PC-9 (cell line): ENCODE data around the gene TMEM233. TPM values are rescaled to one million over a fixed set of nuclear protein-coding genes. Genes with fewer than 3 reads are reported as not detected.

Experiments
- BruUV-seq: library from RNA; stranded (reverse); fragments of 400-500 nt; replicated peaks from 2 replicates; lab custom pipeline; 2021; lab: Mats Ljungman, UMichigan
- CTCF ChIA-PET: fragments of 300-600 bp; sonication (Branson Sonifier 250); formaldehyde crosslinking; loops from one replicate; lab custom pipeline; 2022; ENCODE audit warnings: antibody characterized with exemption; lab: Charles Lee
- POLR2A ChIA-PET: fragments of 300-600 bp; sonication (Branson Sonifier 250); formaldehyde crosslinking; loops from one replicate; lab custom pipeline; 2022; ENCODE audit warnings: antibody characterized with exemption; ENCODE audit not compliant: unreplicated experiment; lab: Charles Lee
- DNase-seq, 2 experiments: peaks; one replicate each; pipeline versions ENCODE4 v3.0.0 to v3.0.0-alpha.2; 2015 to 2022; ENCODE audit warnings: mixed read lengths in 1 of 2
- H2AFZ ChIP-seq: fragments of 200-600 bp; sonication (generic); 2 replicates; pipeline ENCODE4 v1.8.1; 2017; ENCODE audit warnings: antibody characterized with exemption
- H3F3A ChIP-seq: fragments of 200-600 bp; sonication (generic); 2 replicates; pipeline ENCODE4 v1.8.1; 2017; ENCODE audit warnings: antibody characterized with exemption, mild to moderate bottlenecking, low read depth; ENCODE audit not compliant: insufficient read depth
- H3K27ac ChIP-seq: fragments of 200-600 bp; sonication (generic); 2 replicates; pipeline ENCODE4 v1.6.1; 2016; ENCODE audit warnings: mixed run types
- H3K27me3 ChIP-seq: fragments of 200-600 bp; sonication (generic); 2 replicates; pipeline ENCODE4 v1.6.1; 2016; ENCODE audit warnings: low read depth, mixed run types; ENCODE audit not compliant: insufficient read depth
- H3K36me3 ChIP-seq: fragments of 200-600 bp; sonication (generic); 2 replicates; pipeline ENCODE4 v1.6.1; 2016; ENCODE audit warnings: low read depth, mixed run types
- H3K4me1 ChIP-seq: fragments of 200-600 bp; sonication (generic); replicated peaks from 2 replicates; pipeline ENCODE4 v1.6.1; 2016; ENCODE audit warnings: mixed run types; ENCODE audit not compliant: insufficient read depth
- H3K4me2 ChIP-seq: fragments of 200-600 bp; sonication (generic); 2 replicates; pipeline ENCODE4 v1.6.1; 2017; ENCODE audit warnings: mixed run types
- H3K4me3 ChIP-seq: fragments of 200-600 bp; sonication (generic); 2 replicates; pipeline ENCODE4 v1.6.1; 2016; ENCODE audit warnings: mixed run types
- H3K79me2 ChIP-seq: fragments of 200-600 bp; sonication (generic); 2 replicates; pipeline ENCODE4 v1.6.1; 2017; ENCODE audit warnings: low read depth, mixed run types
- H3K9me2 ChIP-seq: fragments of 200-600 bp; sonication (generic); 2 replicates; pipeline ENCODE4 v1.8.1; 2017; ENCODE audit warnings: mild to moderate bottlenecking; ENCODE audit not compliant: insufficient read depth
- H3K9me3 ChIP-seq: fragments of 200-600 bp; sonication (generic); 2 replicates; pipeline ENCODE4 v1.8.1; 2016; ENCODE audit warnings: low read depth; ENCODE audit not compliant: insufficient read depth
- H4K20me1 ChIP-seq: fragments of 200-600 bp; sonication (generic); 2 replicates; pipeline ENCODE4 v1.8.1; 2017; ENCODE audit not compliant: insufficient read depth
- EZH2 ChIP-seq: fragments of 200-600 bp; sonication (generic); IDR thresholded peaks from 2 replicates; pipeline ENCODE4 v1.8.0; 2017; ENCODE audit warnings: antibody characterized with exemption, low read depth
- intact Hi-C: fragments of 100-400 bp; cut with micrococcal nuclease; formaldehyde crosslinking; loops from one replicate; pipeline ENCODE4 v1.10.0; 2022; ENCODE audit not compliant: unreplicated experiment
- total RNA-seq: library from RNA; stranded (reverse); gene quantifications from 2 replicates; pipeline ENCODE4 v1.2.3, GENCODE V29; 2021
- TF ChIP-seq, protein P1 (sequence below): fragments of 200-600 bp; sonication (generic); conservative IDR thresholded peaks from 2 replicates; pipeline ENCODE4 v1.6.1; 2017; ENCODE audit warnings: mixed run types, antibody characterized with exemption, mild to moderate bottlenecking, moderate library complexity

TMEM233 gene
- total RNA-seq, 1 experiment from 2014 or later, result not detected

DNA sequence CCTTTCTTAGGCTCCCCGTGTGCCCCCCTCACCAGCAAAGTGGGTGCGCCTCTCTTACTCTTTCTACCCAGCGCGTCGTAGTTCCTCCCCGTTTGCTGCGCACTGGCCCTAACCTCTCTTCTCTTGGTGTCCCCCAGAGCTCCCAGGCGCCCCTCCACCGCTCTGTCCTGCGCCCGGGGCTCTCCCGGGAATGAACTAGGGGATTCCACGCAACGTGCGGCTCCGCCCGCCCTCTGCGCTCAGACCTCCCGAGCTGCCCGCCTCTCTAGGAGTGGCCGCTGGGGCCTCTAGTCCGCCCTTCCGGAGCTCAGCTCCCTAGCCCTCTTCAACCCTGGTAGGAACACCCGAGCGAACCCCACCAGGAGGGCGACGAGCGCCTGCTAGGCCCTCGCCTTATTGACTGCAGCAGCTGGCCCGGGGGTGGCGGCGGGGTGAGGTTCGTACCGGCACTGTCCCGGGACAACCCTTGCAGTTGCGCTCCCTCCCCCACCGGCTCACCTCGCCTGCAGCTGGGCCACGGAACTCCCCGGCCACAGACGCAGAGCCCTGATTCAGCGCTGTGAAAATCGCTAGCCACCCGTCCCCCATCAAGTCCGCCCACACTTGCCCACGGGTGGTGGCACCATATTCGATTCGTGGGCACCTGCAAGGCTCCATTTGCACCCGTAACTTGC is 1.3 kb downstream of the TMEM233 start:
- no peaks in the 10 kb centered on the region for H3F3A ChIP-seq
- no peaks in the 10 kb centered on the region for H3K36me3 ChIP-seq
- ChIA-PET POLR2A (no interaction called here), CTCF (no interaction called here)
- DNase-seq, result no peak
- H3K27me3 ChIP-seq, result peaks cover 40% of the 10 kb centered on the region
- no TSS peak for BruUV-seq
- H3K79me2 ChIP-seq, result no peaks in the 10 kb centered on the region
- no peaks in the 10 kb centered on the region for H3K9me3 ChIP-seq
- no peaks in the 10 kb centered on the region for H3K4me1 ChIP-seq
- no peak for TF ChIP-seq EZH2
- TF ChIP-seq, protein P1, sequence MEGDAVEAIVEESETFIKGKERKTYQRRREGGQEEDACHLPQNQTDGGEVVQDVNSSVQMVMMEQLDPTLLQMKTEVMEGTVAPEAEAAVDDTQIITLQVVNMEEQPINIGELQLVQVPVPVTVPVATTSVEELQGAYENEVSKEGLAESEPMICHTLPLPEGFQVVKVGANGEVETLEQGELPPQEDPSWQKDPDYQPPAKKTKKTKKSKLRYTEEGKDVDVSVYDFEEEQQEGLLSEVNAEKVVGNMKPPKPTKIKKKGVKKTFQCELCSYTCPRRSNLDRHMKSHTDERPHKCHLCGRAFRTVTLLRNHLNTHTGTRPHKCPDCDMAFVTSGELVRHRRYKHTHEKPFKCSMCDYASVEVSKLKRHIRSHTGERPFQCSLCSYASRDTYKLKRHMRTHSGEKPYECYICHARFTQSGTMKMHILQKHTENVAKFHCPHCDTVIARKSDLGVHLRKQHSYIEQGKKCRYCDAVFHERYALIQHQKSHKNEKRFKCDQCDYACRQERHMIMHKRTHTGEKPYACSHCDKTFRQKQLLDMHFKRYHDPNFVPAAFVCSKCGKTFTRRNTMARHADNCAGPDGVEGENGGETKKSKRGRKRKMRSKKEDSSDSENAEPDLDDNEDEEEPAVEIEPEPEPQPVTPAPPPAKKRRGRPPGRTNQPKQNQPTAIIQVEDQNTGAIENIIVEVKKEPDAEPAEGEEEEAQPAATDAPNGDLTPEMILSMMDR, result no peak
- H3K4me2 ChIP-seq, result no peak overlapping the region
- H2AFZ ChIP-seq, result no peak overlapping the region
- no peaks in the 10 kb centered on the region for H4K20me1 ChIP-seq
- no peak overlapping the region for H3K27ac ChIP-seq
- H3K4me3 ChIP-seq, result no peak overlapping the region
- no peaks in the 10 kb centered on the region; the same call in 1 of the 2 replicates for H3K9me2 ChIP-seq
- intact Hi-C loops, result no loop called here

DNA sequence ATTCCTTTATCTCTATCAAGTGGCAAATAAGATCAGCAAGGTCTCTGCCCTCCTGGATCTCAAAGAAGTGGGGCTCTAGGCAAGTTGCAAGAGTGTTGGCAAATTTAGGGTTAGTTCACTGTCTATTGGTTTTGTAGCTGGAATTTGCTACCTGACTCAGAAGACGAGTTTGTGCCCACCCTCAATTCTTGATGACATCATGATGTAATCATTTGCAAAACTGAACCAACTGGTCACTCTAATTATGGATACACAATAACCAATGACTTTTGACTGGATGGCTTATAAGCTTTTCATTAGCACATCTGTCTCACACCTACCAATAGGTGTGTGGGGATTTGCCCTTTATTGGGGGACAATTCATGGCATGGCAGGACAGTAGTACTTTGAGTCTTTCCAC is 4.6 kb downstream of the TMEM233 start:
- H4K20me1 ChIP-seq, result no peaks in the 10 kb centered on the region
- no peak for TF ChIP-seq EZH2
- TF ChIP-seq, protein P1, result no peak
- no peak overlapping the region for H2AFZ ChIP-seq
- H3K36me3 ChIP-seq, result no peaks in the 10 kb centered on the region
- H3K27ac ChIP-seq, result no peak overlapping the region
- peaks cover 34% of the 10 kb centered on the region for H3K27me3 ChIP-seq
- H3K4me1 ChIP-seq, result no peaks in the 10 kb centered on the region
- H3K79me2 ChIP-seq, result no peaks in the 10 kb centered on the region
- H3K9me3 ChIP-seq, result no peaks in the 10 kb centered on the region
- no peak overlapping the region for H3K4me2 ChIP-seq
- no TSS peak for BruUV-seq
- H3F3A ChIP-seq, result no peaks in the 10 kb centered on the region
- CTCF ChIA-PET, result no interaction called here
- POLR2A ChIA-PET, result no interaction called here
- no peak for DNase-seq
- intact Hi-C loops, result no loop called here
- H3K9me2 ChIP-seq, result no peaks in the 10 kb centered on the region; the same call in 1 of the 2 replicates
- H3K4me3 ChIP-seq, result no peak overlapping the region

DNA sequence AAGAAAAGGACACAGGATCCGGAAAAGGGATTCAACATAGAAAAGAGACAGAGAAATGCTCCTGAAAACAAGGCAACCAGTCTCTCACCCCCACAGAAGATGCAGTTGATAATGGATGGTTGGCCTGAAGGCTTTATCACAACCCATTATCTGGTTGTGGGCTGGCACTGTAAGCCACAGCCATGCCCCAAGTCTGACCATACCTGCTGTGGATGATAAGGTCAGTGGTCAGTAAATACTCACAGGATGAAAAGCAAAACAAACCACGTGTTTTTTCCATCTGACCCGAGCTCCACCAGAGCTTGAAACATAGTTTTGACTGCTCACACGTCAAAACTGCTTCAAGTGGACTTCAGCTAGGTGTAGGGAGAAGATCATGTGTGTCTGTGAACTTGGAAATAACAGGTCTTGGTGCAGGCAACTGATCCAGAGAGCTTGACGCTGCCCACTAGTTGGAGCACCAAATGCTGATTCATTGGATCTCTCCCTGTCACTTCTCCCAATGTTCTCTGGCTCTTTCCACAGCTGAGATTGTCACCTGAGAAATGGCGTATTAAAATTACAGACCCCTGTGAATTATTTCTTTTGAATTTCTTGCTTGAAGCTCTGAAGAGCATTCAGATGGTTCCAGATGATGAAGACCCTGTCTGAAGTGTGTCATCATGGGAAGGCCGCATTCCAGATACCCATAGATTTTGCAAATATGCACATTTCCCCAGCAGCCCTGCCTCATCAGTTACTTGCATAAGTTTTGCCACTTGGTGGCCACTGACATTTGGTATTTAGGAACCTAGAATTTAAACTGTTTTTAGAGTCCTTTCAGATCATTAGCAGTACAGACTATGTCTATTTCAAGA is 8.5 kb downstream of the TMEM233 start:
- TF ChIP-seq, protein P1, result no peak
- TF ChIP-seq EZH2, result no peak
- H3K4me1 ChIP-seq, result no peaks in the 10 kb centered on the region
- H4K20me1 ChIP-seq, result peaks cover under 1% of the 10 kb centered on the region; the same call in 1 of the 2 replicates
- POLR2A ChIA-PET, result no interaction called here
- no peak overlapping the region for H3K4me2 ChIP-seq
- no peak overlapping the region for H2AFZ ChIP-seq
- no peaks in the 10 kb centered on the region for H3K79me2 ChIP-seq
- H3F3A ChIP-seq, result no peaks in the 10 kb centered on the region
- no TSS peak for BruUV-seq
- H3K27ac ChIP-seq, result no peak overlapping the region
- no peak for DNase-seq
- no peaks in the 10 kb centered on the region; the same call in 1 of the 2 replicates for H3K9me2 ChIP-seq
- H3K4me3 ChIP-seq, result no peak overlapping the region
- peaks cover 20% of the 10 kb centered on the region; the same call in 1 of the 2 replicates for H3K27me3 ChIP-seq
- intact Hi-C loops, result no loop called here
- CTCF ChIA-PET, result no interaction called here
- H3K9me3 ChIP-seq, result no peaks in the 10 kb centered on the region
- no peaks in the 10 kb centered on the region for H3K36me3 ChIP-seq
